HG03025 (cell line): ENCODE measurements around the gene GSG1L.

Source experiments
- ATAC-seq: cut with Tn5 transposase; IDR thresholded peaks from one replicate; pipeline ENCODE4 v1.9.1; 2021; ENCODE audit warnings: mild to moderate bottlenecking, moderate library complexity; ENCODE audit not compliant: unreplicated experiment, low FRiP score

GSG1L gene

DNA sequence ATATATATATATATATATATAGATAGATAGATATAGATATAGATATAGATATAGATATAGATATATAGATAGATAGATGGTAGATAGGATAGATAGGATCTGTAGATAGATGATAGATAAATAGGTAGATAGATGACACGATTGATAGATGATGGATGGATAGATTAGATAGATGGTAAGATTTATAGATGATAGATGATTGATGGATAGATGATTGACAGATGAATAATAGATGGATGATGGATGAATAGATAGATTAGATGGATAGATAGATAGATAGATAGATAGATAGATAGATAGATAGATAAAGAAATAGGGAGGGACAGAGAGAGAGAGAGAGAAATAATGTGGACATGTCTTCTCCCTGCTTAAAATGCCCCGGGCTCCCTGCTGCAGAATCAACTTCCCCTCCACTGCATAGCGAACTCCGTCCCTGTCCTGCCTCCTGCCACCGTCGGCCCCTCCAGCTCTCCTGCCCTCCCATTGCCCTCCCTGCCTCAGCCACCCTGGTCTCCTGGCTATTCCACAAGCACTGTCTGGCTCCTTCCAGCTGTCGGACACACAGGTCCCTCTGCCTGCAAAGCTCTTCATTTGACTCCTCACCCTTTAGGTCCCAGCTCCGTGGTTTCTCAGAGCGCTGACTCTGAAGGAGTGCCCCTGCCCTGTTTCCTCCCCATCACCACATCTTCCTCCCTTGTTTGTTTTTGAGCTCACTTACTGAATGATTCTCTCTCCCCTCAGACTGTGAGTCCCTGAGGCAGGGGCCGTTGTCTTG, 259.6 kb downstream of the GSG1L start:
- no peak for ATAC-seq

DNA sequence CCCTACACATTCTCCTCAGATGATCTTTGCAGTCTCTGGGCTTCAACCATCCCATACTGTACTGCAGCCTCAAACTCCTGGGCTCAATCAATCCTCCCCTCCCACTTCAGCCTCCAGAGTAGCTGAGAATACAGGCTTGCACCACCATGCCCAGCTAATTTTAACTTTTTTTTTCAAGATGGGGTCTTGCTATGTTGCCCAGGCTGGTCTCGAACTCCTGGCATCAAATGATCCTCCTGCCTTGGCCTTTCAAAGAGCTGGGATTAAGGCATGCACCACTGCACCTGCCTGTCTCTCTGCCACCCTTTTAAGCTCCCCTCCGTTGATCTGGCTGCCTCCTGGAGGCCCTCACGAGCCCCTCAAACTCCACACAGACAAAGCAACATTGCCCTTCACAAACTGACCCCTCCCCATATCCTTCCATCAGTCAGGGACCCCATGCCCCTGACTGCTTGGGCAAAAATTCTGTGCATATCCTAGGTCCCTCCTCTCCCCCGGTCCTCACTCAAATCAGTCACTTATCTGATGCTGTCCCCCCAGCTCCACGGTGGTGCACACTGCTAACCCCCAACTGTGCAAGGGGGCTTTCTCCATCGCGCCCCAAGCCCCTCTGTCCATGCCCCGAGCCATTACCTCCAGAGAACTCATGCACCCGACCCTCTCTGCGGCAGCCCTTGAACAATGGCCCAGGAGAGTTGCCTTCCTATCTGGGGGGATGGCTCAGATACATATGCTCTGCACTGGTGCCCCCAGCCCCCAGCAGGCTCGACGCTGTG, 260.7 kb downstream of the GSG1L start:
- ATAC-seq = no peak

DNA sequence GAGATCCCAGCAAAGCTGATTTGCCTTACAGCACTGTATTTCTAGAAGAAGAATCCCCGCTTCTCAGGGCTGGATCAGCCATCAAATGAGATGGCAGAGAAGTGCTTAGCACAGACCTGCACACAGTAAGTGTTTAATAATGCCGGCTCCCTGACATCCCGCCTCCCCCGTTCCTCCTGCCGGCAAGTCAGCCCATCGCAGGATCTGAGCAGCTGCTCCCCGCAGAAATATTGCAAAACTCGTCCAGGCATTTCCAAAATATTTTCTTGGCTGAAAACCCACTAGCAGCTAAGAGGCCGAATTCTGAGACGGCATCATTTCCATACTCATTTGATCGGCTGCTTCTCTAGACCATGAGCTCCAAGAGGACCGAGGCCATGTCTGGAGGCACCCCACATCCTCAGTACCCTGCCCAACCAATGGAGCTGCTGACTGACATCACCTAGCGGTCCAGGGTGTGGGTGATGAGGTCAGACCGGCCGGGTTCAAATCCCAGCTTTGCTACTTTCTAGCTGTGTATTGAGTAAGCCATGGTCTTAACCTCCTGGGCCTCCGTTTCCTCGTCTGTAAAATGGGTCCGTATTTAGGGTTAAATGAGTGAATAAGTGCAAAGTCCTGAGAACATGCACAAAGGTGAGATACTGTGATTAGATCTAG, 262.1 kb downstream of the GSG1L start:
- ATAC-seq = no peak

DNA sequence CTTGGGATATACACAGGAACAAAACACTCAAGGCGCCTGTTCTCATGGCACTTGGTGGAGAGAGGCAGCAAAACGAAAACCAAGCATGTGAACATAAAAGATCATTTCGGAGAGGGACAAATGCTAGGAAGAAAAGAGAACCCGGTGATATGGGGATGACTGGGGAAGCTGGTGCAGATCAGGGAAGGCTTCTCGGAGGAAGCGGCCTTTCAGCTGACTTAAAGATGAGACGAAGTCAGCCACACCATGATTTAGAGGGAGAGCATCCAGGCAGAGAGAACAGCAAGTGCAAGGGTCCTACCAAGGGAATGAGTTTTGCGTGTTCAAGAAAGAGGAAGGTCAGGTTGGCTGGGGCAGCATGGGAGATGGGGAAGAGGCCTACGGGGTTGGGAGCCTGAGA, 262.7 kb downstream of the GSG1L start:
- no peak for ATAC-seq

DNA sequence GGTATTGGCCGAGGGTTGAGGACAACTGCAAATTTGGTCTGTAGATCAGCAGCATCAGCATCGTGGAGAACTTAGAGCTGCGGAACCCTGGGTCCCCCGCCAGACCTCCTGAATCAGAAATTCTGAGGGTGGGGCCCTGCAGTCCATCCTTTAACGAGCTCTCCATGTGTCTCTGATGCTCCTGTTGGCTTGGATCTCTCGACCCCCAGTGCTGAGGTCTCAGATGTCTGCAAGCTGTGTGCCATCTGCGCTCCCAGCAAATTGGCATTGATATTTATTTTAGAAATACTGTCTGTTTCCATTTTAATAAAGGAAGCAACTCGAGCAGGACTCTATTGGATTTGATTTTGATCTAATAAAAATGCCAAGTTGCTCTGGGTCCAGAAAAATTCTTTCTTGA, 263.6 kb downstream of the GSG1L start:
- ATAC-seq = no peak

DNA sequence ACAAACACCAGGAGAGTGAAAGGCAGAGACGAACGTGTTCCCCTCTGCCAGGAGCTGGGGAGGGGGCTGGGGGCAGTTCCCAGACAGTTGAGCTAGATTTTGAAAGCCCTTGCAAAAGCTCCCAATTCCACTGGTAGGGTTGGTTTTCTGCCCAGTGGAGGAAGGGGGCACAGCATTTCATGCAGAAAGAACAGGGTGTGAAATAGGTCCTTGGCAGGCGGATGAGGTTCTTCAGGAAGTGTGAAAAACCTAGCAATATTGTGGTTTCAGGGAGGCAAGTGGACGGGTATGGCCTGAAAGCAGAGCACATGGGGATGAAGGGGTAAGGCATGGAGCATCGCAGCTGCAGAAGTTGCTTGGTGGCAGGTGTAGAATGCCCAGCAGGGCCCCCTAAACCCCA, 265.3 kb downstream of the GSG1L start:
- ATAC-seq = no peak

DNA sequence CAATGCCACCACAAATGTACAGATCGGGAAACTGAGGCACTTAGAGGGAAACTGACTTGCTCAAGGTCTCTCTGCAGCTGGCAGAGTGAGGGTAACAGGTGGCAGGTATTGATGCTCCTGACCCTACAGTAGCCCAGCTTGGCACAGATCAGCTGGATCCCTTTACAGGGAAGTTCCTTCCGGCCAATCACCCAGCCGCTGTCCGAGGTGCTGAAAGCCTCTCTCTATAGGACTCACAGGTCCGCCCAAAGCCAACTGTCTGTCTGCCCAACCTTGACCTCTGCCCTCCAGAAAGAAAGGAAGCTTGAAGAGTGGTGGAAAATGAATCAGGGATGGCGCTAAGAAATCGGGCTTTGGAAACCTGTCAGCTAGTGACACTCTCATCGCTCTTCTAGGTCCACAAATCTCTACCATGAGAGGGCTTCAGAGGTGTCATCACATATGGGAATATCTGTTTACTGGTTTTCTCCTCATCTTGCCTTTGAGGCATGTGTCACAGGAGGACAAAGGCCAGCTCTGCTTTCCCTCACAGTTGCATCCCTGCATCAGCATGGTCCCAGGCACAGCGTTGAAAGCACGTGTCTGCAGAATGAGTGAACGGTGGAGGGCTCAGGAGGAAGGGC, 267.4 kb downstream of the GSG1L start:
- no peak for ATAC-seq

DNA sequence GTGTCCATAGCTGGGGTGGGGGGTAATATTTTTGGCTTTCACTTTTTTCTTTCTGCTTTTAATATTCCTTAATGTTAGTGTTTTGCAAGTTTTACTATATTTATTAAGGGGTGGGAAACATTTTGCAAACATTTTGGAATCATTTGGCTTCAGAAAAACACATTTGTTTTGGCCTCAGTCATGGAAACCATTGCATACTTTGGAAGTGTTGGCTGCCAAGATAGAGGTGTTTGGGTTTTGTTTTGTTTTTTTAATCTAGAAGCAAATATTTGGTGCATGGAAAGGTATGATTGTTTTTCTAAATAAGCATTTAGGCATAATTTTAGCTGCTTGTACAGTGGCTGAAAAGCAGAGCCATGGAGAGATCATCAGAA, 270.3 kb downstream of the GSG1L start:
- no peak for ATAC-seq

DNA sequence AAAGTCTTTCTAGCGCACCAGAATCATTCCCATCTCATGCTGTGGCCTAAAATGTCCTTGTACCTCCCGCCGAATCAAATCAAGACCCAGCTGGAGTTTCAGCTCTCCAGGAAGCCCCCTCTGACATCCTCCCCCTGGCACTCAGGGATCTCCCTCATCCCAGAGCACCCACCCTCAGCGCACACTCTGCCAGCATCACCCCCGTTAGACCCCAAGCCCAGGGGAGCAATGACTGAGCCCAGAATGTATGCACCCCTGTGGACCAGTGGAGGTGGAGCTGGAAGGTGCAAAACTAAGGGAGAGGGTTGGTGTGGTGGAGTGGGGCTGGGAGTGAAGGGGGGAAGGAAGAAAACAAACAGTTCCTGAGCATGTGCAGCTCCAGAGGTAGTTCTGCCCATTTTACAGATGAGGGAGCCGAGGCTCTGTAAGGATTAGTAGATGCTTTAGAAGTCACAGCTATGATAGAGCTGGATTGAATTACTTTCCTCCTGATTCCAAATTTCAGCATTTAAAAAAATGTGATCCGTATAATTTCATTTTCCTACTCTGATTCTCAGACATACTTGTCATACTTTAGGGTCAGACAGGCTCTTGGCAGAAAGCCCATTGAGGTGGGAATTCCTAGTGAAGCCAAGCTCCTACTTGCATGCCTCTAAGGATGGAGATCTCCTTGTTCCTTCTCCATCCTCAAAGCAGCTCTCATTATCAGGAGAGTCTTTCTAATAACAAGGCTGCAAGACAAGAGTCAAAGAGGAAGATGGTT, 270.8 kb downstream of the GSG1L start:
- no peak for ATAC-seq

DNA sequence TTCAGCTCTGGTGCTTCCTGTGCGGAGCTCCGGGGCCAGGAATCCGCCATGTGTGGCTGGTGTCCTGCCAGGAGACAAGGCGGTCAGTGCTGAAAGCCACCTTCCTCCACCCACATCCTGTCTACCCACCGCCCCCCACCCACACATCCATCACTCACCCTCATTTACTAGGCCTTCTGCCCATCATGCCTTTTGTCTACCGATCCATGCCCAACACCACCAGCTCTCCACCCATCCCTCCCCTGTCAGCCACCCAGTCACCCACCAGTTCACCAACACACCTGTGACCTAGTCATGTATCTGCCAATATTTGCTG, 272.2 kb downstream of the GSG1L start:
- ATAC-seq = no peak

DNA sequence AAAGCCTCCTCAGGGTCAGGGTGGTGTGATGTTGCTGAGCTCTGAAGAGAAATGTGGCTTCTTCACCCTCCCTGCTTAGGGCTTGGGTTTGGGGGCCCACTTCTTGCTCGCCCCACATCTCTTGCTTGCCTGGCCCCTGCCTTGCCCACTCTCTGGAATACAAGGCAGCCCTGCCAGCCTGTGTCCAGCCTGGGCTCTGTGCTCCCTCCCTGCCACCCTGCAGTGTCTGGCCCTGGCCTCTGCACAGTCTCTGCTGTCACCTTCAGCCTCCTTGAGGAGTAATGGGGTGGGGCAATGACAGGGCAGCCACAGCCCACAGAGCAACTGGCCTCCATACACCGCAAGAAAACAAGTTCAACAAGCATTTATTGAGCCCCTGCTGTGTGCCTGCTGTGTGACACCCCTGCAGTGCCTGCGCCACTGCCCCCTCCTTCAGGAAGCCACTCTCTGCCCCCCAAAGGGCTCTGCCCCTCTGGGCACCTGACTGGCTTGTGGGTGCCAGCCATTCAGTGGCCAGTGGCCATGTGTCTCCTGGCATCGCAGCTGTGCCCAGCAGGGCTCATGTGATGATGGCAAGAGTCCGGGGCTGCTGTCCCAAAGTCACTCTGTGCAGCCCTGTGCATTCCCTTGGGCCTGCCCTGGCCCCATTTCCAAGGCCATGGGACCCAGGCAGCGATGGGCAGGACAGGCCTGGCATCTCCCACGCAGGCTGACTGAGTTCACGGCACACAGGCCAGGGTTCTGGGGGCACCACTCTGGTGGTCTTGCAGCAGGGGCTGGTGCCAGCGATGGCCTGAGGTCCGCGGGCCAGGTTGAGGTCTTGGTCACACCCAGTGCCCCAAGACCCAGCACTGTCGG, 272.7 kb downstream of the GSG1L start:
- ATAC-seq = no peak

DNA sequence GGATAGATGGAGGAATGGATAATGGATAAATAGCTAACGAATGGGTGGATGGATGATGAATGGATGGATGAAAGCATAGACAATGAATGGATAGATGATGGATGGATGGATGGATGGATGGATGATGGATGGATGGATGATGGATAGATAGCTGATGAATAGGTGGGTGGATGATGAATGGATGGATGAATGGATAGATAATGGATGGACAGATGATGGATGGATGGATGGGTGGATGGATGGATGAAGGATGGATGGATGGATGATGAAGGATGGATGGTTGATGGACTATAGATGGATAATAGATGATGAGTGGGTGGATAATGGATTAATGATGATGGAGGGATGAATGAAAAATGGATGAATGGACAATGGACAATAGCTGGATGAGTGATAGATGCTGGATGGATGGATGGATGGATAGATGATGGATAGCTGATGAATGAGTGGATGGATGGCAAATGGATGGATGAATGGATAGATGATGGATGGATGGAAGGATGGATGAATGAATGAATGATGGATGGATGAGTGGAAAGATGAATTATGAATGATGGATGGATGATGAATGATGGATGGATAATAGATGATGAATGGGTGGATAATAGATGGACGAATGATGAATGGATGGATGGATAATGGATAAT, 273.8 kb downstream of the GSG1L start:
- ATAC-seq = no peak

DNA sequence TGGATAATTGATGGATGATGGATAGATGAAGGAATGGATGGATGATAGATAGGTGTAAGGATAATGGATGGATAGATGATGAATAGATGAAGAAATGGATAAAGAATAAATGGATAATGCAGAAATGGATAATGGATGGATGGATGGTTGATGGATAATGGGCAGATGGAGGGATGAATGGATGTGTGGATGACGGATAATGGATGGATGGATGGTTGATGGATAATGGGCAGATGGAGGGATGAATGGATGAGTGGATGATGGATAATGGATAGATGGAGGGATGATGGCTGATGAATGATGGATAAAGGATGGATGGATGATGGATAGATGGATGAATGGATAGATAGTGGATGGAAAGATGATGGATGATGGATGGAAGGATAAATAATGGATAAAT, 274.4 kb downstream of the GSG1L start:
- ATAC-seq = no peak

DNA sequence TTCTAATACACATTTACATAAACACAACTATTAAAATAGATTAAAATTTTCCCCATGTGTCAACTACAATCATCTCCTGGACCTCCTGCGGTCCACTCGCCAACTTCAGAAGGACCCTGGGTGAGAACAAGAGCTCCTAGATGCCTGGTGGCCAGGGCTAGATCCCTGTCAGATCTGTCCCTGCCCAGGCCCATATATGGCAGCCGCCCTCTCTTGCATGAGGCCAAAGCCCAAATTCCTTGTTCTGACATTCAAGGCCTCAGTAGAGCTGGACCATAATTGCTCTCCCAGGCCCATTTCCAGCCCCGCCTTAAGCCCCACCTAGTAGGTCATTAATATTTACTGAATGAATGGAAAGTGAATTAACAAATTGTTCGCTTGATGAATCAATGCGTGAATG, 275.8 kb downstream of the GSG1L start:
- ATAC-seq = no peak

DNA sequence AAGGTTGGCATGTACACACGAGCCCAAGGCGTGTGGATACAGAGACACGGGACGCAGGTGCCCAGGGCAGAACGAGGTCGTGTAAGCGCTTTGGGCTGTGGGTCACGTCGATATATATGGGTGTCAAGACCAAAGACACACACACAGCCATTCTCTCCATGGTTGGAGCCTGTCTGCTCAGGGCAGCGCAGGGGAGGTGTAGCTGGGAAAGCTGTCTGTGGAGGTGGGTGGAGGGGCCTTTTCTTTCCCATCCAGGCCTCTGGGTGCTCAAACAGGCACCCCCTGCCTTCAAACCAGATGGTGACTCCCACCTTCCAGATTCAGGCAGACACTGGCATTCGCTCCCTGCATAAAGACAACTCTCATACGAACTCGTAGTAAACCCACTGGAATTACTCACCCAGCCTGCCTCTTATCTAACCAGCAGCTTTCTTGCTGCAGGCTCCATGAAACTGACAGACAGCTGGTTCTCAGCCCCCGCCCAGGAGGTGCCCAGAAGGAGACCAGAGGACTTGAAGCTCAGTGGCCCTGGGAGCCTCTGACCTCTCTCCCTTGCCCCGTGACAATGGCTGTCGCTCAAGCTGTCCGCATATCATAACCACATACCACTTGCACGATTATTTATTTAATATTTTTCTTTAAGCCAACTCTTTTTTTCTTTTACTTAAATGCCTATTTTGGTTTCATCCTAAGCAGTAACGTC, 276.4 kb downstream of the GSG1L start:
- no peak for ATAC-seq

DNA sequence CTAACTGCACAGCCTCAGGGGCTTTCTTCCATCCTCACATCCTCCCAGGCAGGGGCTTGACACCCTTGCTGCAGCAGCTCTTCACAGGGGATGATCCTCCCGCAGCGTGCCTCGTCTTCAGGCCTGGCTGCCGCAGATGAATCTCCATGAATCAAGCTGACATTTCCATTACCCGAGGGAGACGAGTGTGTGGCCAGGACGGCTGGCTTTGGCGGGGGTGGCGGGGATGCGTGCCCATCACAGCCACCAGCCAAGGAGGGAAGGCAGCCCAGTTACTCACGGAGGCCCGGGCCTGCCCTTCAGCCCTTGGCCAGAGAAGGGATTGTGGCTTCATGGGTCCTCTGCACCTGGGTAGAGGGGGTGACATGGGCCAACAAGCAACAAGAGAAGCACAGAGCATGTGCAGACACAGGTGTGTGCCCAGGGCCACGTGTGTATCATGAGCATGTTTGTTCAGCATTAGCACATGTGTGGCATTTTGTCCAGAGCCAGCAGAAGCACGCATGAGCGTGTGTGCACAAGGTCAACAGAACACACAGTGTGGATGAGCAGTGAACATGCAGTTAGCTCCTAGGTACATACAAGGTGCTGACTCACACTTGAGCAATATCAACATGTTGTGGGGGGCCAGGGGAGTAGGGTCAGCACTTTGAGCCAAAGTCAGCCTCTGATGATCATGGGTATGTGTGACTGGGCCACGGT, 277.1 kb downstream of the GSG1L start:
- no peak for ATAC-seq

DNA sequence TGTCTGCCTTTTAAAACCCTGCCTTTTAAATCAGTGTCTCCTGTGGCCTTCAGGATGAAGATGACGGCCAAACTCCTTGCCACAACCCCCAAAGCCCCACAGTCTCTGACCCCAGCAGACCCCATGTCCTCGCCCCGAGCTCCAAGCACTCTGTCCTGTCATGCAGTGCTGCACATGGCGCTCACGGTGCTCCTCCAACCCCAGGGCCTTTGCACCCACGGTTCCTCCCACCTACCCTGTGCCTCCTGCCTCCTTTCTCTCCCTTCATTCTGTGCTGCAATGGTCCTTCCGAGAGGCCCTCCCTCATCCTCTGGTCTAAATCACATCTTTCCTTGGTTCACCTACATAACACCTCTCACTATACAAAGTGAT, 278.2 kb downstream of the GSG1L start:
- ATAC-seq = no peak
